Measurements from ENCODE around the gene ECHDC3. TPM values are rescaled to one million over a fixed set of nuclear protein-coding genes. Genes with fewer than 3 reads are reported as not detected.

The ECHDC3 gene
- total and polyA plus RNA-seq, 10 of the 15 experiments (the other 5 are each of a cell fraction or from before 2014, with no cell fraction given), result 0.16 to 10.0 (median 6.0) TPM

DNA sequence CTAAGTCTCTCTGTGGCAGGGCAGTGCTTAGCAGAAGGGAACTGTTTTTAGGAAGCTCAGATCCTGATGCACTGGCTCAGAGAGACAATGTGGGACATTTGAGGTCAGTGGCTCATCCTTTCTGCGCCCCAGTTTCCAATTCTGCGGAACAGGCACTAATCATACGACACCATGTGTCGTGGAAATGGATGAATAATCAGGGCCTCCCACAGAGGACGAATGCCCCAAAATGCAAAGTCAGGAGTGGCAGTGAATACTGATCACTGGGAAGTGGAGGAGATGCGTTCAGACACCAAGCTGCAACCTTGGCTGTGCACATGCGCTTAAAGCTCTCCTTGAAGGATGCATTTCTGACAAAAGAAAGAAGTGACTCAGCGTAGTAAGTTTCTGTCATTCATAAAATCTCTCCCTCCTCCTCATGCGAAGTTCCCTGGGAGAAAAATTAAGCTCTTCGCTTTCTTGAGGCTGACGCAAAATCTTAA, 21.9 kb upstream of the ECHDC3 start:
- no TSS peak for BruUV-seq (replicated peaks)
- H4K20me1 ChIP-seq (ENCODE audit: control insufficient read depth, insufficient read depth), result no peaks in the 10 kb centered on the region
- FAIRE-seq, result no peak
- H3K27me3 ChIP-seq (replicated peaks in 1 of 2; ENCODE audit: control insufficient read depth in 2 of 2, insufficient read depth in 2 of 2, low read length in 1 of 2), result no peaks in the 10 kb centered on the region; a peak in 1 of 4 replicates
- POLR2A ChIA-PET, result no interaction called here
- ATAC-seq, result no peak
- DNase-seq (ENCODE audit: low read depth, low spot score), result no peak
- SMC1A ChIA-PET (ENCODE audit: uncharacterized antibody, unreplicated experiment), result interaction anchor here (1.0 to 9.7 kb wide), 5 partner anchors 21 to 225 kb away, joined by 3 to 67 read pairs (median 3); no protein-coding TSS in a partner anchor
- CTCF ChIA-PET, result interaction anchor here (0.6 to 11.9 kb wide), 4 partner anchors 112 to 206 kb away, joined by 3 to 100 read pairs (median 5); no protein-coding TSS in a partner anchor
- H3K4me3 ChIP-seq, result no peak overlapping the region
- H3K9ac ChIP-seq (ENCODE audit: control insufficient read depth, insufficient read depth, low read length), result no peak overlapping the region
- RAD21 ChIA-PET (ENCODE audit: unreplicated experiment), result interaction anchor here (0.9 to 1.0 kb wide), 2 partner anchors 22 to 204 kb away, joined by 3 read pairs; no protein-coding TSS in a partner anchor
- intact Hi-C loops (cut with micrococcal nuclease; ENCODE audit: unreplicated experiment) (loop anchor here (2.0 kb wide), 1 partner anchor 204 kb away; no protein-coding TSS in a partner anchor), in situ Hi-C loops (cut with MboI) (loop anchor here (5.0 kb wide), 1 partner anchor 203 kb away; no protein-coding TSS in a partner anchor)
- H3K79me2 ChIP-seq (ENCODE audit: control insufficient read depth, insufficient read depth, low read length), result no peaks in the 10 kb centered on the region
- H3K27ac ChIP-seq (ENCODE audit: control insufficient read depth, insufficient read depth), result no peak overlapping the region
- H3K36me3 ChIP-seq (ENCODE audit: control insufficient read depth in 2 of 2, insufficient read depth in 2 of 2, low read length in 1 of 2), result no peaks in the 10 kb centered on the region
- TF ChIP-seq CTCF (IDR thresholded peaks at IDR 0.05 in 2 of 3, conservative IDR thresholded peaks at IDR 0.05 in 1 of 3; ENCODE audit: control insufficient read depth in 2 of 3, extremely low read depth in 1 of 3, insufficient read depth in 1 of 3, low read depth in 3 of 3, low read length in 3 of 3), result no peak
- TF ChIP-seq SPI1 (IDR thresholded peaks at IDR 0.05; ENCODE audit: borderline replicate concordance, insufficient read depth, low read depth, low read length), result peak; percentile 15; the same call in 1 of the 2 replicates
- no peak for TF ChIP-seq POLR2AphosphoS2 (IDR thresholded peaks at IDR 0.05; ENCODE audit: low read depth, low read length)
- TF ChIP-seq BRCA1 (IDR thresholded peaks at IDR 0.05; ENCODE audit: low read depth, low read length), result no peak
- TF ChIP-seq, protein P1, sequence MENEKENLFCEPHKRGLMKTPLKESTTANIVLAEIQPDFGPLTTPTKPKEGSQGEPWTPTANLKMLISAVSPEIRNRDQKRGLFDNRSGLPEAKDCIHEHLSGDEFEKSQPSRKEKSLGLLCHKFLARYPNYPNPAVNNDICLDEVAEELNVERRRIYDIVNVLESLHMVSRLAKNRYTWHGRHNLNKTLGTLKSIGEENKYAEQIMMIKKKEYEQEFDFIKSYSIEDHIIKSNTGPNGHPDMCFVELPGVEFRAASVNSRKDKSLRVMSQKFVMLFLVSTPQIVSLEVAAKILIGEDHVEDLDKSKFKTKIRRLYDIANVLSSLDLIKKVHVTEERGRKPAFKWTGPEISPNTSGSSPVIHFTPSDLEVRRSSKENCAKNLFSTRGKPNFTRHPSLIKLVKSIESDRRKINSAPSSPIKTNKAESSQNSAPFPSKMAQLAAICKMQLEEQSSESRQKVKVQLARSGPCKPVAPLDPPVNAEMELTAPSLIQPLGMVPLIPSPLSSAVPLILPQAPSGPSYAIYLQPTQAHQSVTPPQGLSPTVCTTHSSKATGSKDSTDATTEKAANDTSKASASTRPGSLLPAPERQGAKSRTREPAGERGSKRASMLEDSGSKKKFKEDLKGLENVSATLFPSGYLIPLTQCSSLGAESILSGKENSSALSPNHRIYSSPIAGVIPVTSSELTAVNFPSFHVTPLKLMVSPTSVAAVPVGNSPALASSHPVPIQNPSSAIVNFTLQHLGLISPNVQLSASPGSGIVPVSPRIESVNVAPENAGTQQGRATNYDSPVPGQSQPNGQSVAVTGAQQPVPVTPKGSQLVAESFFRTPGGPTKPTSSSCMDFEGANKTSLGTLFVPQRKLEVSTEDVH (IDR thresholded peaks at IDR 0.05; ENCODE audit: low read depth, partially characterized antibody), result no peak
- no peak overlapping the region for H2AFZ ChIP-seq (ENCODE audit: control insufficient read depth, low read depth, low read length)
- peak overlapping the region; percentile 35; the same call in 1 of the 2 replicates for H3K4me2 ChIP-seq (ENCODE audit: control insufficient read depth, insufficient read depth)
- peaks cover 19% of the 10 kb centered on the region for H3K4me1 ChIP-seq (ENCODE audit: control insufficient read depth, insufficient read depth, low read length)
- H3K9me3 ChIP-seq (replicated peaks; ENCODE audit: control insufficient read depth, insufficient read depth, low read length), result no peaks in the 10 kb centered on the region; the same call in 1 of the 3 replicates
- WGBS (ENCODE audit: insufficient coverage, insufficient replicate concordance, low lambda C conversion rate, missing lambda C conversion rate), result 91% methylated on average over 11 of the region's 11 CpGs
